HFFc6 (cell line): ENCODE data around the gene CYP4B1. TPM values are rescaled to one million over a fixed set of nuclear protein-coding genes. Genes with fewer than 3 reads are reported as not detected.

Experiments
- DNase-seq: peaks from one replicate; pipeline ENCODE4 v3.0.0-alpha.2; 2018
- H3K27ac Mint-ChIP-seq: 2 replicates; pipeline ENCODE4 v1.8.0; 2020; ENCODE audit warnings: mild to moderate bottlenecking, mixed read lengths
- H3K27me3 Mint-ChIP-seq: 2 replicates; pipeline ENCODE4 v1.8.0; 2021; ENCODE audit warnings: mild to moderate bottlenecking, moderate library complexity, mixed read lengths; ENCODE audit not compliant: insufficient read depth
- H3K36me3 Mint-ChIP-seq: 2 replicates; pipeline ENCODE4 v1.8.0; 2021; ENCODE audit warnings: low read depth, mixed read lengths
- H3K4me1 Mint-ChIP-seq: 2 replicates; pipeline ENCODE4 v1.8.0; 2020; ENCODE audit warnings: low read depth, mixed read lengths
- H3K4me3 Mint-ChIP-seq: 2 replicates; pipeline ENCODE4 v1.8.0; 2020; ENCODE audit warnings: mild to moderate bottlenecking, moderate library complexity, mixed read lengths
- H3K9me3 Mint-ChIP-seq: 2 replicates; pipeline ENCODE4 v1.8.0; 2020; ENCODE audit warnings: mild to moderate bottlenecking, mixed read lengths
- CTCF ChIP-seq: fragments of 200-600 bp; sonication (generic); IDR thresholded peaks from 2 replicates; pipeline ENCODE4 v1.5.0; 2021; ENCODE audit warnings: antibody characterized with exemption, mild to moderate bottlenecking
- total RNA-seq, 6 experiments: library from RNA; stranded (reverse); fragmentation: NEBNext Ultra II Directional; extraction: Animal tissue kit (Norgen Biotek cat#: 25700); gene quantifications; 2 replicates in 1 of 6; 3 replicates in 5 of 6; pipeline ENCODE4 v1.2.3, GENCODE V29; 2021

The CYP4B1 gene
- total RNA-seq, 6 experiments from 2014 or later, result not detected

- Mint-ChIP-seq H3K27ac (no peak overlapping the region), H3K36me3 (no peaks in the 10 kb centered on the region; the same call in 1 of the 2 replicates), H3K4me1 (no peaks in the 10 kb centered on the region), H3K27me3 (peaks cover 3% of the 10 kb centered on the region; the same call in 1 of the 2 replicates), H3K4me3 (no peak overlapping the region), H3K9me3 (peaks cover 54% of the 10 kb centered on the region)
- TF ChIP-seq CTCF, result no peak
- DNase-seq, result no peak
These were observed 19.0 kb downstream of the CYP4B1 start for GRCh38 chr1:46817814-46818213.

- Mint-ChIP-seq H3K36me3 (no peaks in the 10 kb centered on the region; the same call in 1 of the 2 replicates), H3K27me3 (peaks cover 3% of the 10 kb centered on the region; the same call in 1 of the 2 replicates), H3K9me3 (peaks cover 49% of the 10 kb centered on the region), H3K27ac (no peak overlapping the region), H3K4me3 (no peak overlapping the region), H3K4me1 (no peaks in the 10 kb centered on the region)
- TF ChIP-seq CTCF, result no peak
- no peak for DNase-seq
These were observed 19.7 kb downstream of the CYP4B1 start for GRCh38 chr1:46818591-46818990.

- H3K36me3 Mint-ChIP-seq, result no peaks in the 10 kb centered on the region; the same call in 1 of the 2 replicates
- DNase-seq, result no peak
- H3K4me3 Mint-ChIP-seq, result no peak overlapping the region
- H3K27me3 Mint-ChIP-seq, result peaks cover 3% of the 10 kb centered on the region; the same call in 1 of the 2 replicates
- peaks cover 43% of the 10 kb centered on the region for H3K9me3 Mint-ChIP-seq
- H3K4me1 Mint-ChIP-seq, result no peaks in the 10 kb centered on the region
- no peak for TF ChIP-seq CTCF
- H3K27ac Mint-ChIP-seq, result no peak overlapping the region
These were observed 20.5 kb downstream of the CYP4B1 start for GRCh38 chr1:46819335-46819734.

- no peaks in the 10 kb centered on the region; the same call in 1 of the 2 replicates for H3K36me3 Mint-ChIP-seq
- TF ChIP-seq CTCF, result no peak
- H3K9me3 Mint-ChIP-seq, result peaks cover 37% of the 10 kb centered on the region
- H3K27ac Mint-ChIP-seq, result no peak overlapping the region
- H3K27me3 Mint-ChIP-seq, result peaks cover 3% of the 10 kb centered on the region; the same call in 1 of the 2 replicates
- H3K4me1 Mint-ChIP-seq, result no peaks in the 10 kb centered on the region
- H3K4me3 Mint-ChIP-seq, result no peak overlapping the region
- no peak for DNase-seq
These were observed 21.2 kb downstream of the CYP4B1 start for GRCh38 chr1:46820076-46820475.

GRCh38 chr1:46820560-46821060, 21.8 kb downstream of the CYP4B1 start:
- no peak overlapping the region for H3K4me3 Mint-ChIP-seq
- peaks cover 3% of the 10 kb centered on the region; the same call in 1 of the 2 replicates for H3K27me3 Mint-ChIP-seq
- H3K36me3 Mint-ChIP-seq, result no peaks in the 10 kb centered on the region; the same call in 1 of the 2 replicates
- H3K27ac Mint-ChIP-seq, result no peak overlapping the region
- no peaks in the 10 kb centered on the region for H3K4me1 Mint-ChIP-seq
- H3K9me3 Mint-ChIP-seq, result peaks cover 37% of the 10 kb centered on the region
- TF ChIP-seq CTCF, result no peak
- no peak for DNase-seq
